Thoracic aorta (tissue), 2 donors: Measurements from ENCODE around the gene NCF4. TPM values are rescaled to one million over a fixed set of nuclear protein-coding genes. Genes with fewer than 3 reads are reported as not detected.
A peak's percentile ranks its signal among the peaks of the same experiment; 100 is the strongest.

Experiments used
- ATAC-seq: fragments of 150-250 bp; one replicate; pipeline ENCODE4 v1.8.0; 2017; ENCODE audit warnings: low read depth; ENCODE audit not compliant: insufficient number of reproducible peaks, low FRiP score
- DNase-seq: peaks from one replicate; pipeline ENCODE4 v3.0.0-alpha.2; 2020; ENCODE audit warnings: low spot score
- H3K27ac ChIP-seq, 2 donors: fragments of 200-600 bp; sonication (generic); 1 replicate in 1 of 2; 2 replicates in 1 of 2; pipeline ENCODE4 v1.5.1; 2016; ENCODE audit warnings: mild to moderate bottlenecking in 2 of 2, moderate library complexity in 2 of 2
- H3K27me3 ChIP-seq: fragments of 200-600 bp; sonication (generic); replicated peaks from 2 replicates; pipeline ENCODE4 v1.6.0; 2016; ENCODE audit warnings: mild to moderate bottlenecking; ENCODE audit not compliant: insufficient read depth
- H3K36me3 ChIP-seq: fragments of 200-600 bp; sonication (generic); one replicate; pipeline ENCODE4 v1.5.1; 2016
- H3K4me1 ChIP-seq, 2 donors: fragments of 200-600 bp; sonication (generic); 1 replicate in 1 of 2; 2 replicates in 1 of 2; pipeline versions ENCODE4 v1.5.1 to v1.6.0; 2016; ENCODE audit warnings: low read depth in 2 of 2, mild to moderate bottlenecking in 1 of 2; ENCODE audit not compliant: control insufficient read depth in 1 of 2
- H3K4me3 ChIP-seq: fragments of 200-600 bp; sonication (generic); 2 replicates; pipeline ENCODE4 v1.5.1; 2016; ENCODE audit warnings: mild to moderate bottlenecking
- H3K9me3 ChIP-seq: fragments of 200-600 bp; sonication (generic); 2 replicates; pipeline ENCODE4 v1.5.1; 2016
- total RNA-seq, 2 donors: library from RNA; depleted of rRNA; stranded (reverse); fragments of >200 nt; gene quantifications; one replicate each; pipeline versions ENCODE4 v1.1.0 to v1.2.3, GENCODE V29; 2016
- TF ChIP-seq, protein P1 (sequence below): fragments of 200-600 bp; sonication (generic); IDR thresholded peaks from one replicate; pipeline ENCODE4 v1.5.1; 2019; ENCODE audit warnings: antibody characterized with exemption

The NCF4 gene
- total RNA-seq, 2 donors from 2014 or later = 38.1 to 68.8 TPM

DNA sequence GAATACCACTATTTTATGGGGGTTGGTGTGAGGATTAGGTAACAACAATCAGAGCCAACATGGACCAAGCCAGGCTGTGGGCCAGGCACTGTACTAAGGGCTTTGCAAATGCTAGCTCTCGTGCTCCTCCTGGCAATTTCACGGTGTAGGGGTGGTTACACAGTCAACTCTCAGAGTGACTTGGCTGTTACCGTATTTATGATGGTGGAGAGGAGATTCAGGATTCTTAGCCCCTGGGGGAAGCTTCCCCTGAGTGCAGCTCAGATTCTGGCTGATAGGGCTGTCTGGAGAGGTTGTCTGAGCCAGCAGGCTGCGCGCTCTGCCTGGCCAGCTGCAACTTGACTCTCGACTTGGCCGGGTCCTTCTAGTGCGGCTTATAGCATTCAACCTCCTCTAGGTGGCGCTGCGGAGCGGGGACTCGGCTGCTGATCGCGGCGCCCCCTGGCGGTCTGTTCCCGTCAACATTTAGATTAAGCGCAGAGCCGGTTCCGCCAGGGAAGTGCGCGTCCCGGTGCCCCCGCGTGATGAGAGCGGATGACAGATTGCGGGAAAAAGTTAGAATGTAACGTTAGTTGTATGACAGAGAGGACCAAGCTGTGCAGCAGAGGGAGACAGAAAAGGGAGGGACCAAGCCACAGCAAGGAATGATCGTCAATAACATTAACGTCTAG is 4.5 kb upstream of the NCF4 start:
- peak; percentile 70 for DNase-seq
- no peak overlapping the region for H3K27ac ChIP-seq
- no peaks in the 10 kb centered on the region for H3K9me3 ChIP-seq
- peaks cover 0 to 9% of the 10 kb centered on the region in 2 donors for H3K4me1 ChIP-seq
- TF ChIP-seq, protein P1, sequence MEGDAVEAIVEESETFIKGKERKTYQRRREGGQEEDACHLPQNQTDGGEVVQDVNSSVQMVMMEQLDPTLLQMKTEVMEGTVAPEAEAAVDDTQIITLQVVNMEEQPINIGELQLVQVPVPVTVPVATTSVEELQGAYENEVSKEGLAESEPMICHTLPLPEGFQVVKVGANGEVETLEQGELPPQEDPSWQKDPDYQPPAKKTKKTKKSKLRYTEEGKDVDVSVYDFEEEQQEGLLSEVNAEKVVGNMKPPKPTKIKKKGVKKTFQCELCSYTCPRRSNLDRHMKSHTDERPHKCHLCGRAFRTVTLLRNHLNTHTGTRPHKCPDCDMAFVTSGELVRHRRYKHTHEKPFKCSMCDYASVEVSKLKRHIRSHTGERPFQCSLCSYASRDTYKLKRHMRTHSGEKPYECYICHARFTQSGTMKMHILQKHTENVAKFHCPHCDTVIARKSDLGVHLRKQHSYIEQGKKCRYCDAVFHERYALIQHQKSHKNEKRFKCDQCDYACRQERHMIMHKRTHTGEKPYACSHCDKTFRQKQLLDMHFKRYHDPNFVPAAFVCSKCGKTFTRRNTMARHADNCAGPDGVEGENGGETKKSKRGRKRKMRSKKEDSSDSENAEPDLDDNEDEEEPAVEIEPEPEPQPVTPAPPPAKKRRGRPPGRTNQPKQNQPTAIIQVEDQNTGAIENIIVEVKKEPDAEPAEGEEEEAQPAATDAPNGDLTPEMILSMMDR = peak; percentile 98
- no peak overlapping the region for H3K4me3 ChIP-seq
- ATAC-seq = no peak
- H3K27me3 ChIP-seq = no peaks in the 10 kb centered on the region
- no peaks in the 10 kb centered on the region for H3K36me3 ChIP-seq

DNA sequence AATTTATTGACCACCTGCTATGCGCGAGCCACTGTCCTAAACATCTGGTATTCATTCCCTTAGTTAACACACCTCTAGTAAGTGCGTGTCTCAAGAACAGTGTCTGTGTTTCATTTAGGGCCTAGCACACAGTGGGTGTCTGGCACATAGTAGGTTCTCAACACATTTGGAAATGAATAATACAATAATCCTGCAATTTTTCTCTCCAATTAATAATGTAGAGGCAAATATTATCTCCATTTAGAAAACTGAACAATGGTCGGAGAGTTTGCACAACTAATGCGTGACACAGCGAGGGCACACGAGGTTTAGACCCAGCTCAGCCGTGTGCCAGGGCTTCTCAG is 4.0 kb upstream of the NCF4 start:
- H3K4me3 ChIP-seq = no peak overlapping the region
- no peak overlapping the region for H3K27ac ChIP-seq
- DNase-seq (no peak), ATAC-seq (no peak)
- peaks cover 0 to 9% of the 10 kb centered on the region in 2 donors for H3K4me1 ChIP-seq
- H3K36me3 ChIP-seq = no peaks in the 10 kb centered on the region
- TF ChIP-seq, protein P1 = no peak
- no peaks in the 10 kb centered on the region for H3K27me3 ChIP-seq
- no peaks in the 10 kb centered on the region for H3K9me3 ChIP-seq

DNA sequence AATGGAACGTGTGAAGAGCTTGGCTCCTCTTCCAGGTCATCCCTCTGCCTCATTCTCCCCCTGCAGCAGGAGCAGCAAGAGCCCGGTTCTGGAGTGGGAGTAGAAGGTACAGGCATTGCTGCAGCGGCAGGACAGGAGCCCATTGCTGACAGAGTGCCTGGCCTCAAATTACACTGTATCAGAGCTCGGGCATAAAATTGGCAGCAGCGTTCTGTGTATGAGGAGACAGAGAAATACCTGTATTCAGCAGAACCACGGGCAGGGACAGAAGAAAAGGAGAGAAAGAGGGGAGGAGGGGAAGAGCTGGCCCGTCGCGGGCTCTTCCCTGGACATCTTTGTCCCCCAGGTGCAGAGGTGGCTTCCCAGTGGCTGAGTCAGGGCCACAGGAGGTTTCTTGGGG is 2.6 kb upstream of the NCF4 start:
- ATAC-seq (no peak), DNase-seq (no peak)
- Histone ChIP-seq H3K9me3 (no peaks in the 10 kb centered on the region), H3K36me3 (no peaks in the 10 kb centered on the region), H3K27me3 (no peaks in the 10 kb centered on the region), H3K4me1 (peaks cover 0 to 9% of the 10 kb centered on the region in 2 donors), H3K4me3 (no peak overlapping the region), H3K27ac (no peak overlapping the region)
- TF ChIP-seq, protein P1 = no peak

DNA sequence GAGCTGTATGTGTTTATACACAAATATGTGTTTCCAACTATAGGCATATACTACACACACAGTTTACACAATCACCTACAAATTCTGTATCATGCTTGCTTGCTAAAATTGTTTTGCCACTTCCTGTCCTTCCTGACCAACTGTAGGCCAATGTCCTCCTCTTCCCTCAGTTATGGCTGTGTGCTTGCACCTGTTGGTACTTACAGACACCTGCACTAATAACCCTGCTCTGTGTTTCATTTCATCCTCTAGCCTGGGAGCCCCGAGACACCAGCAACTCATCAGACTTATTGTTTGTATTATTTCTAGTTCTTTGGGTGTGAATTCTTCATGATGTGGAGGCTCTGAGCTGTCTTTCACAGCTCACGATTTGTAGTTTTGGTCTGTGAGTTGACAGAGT is 1.8 kb upstream of the NCF4 start:
- H3K4me3 ChIP-seq = no peak overlapping the region
- peaks cover 0 to 5% of the 10 kb centered on the region in 2 donors for H3K4me1 ChIP-seq
- H3K36me3 ChIP-seq = no peaks in the 10 kb centered on the region
- no peak for DNase-seq
- TF ChIP-seq, protein P1 = no peak
- H3K9me3 ChIP-seq = no peaks in the 10 kb centered on the region
- H3K27me3 ChIP-seq = no peaks in the 10 kb centered on the region
- ATAC-seq = no peak
- no peak overlapping the region for H3K27ac ChIP-seq

DNA sequence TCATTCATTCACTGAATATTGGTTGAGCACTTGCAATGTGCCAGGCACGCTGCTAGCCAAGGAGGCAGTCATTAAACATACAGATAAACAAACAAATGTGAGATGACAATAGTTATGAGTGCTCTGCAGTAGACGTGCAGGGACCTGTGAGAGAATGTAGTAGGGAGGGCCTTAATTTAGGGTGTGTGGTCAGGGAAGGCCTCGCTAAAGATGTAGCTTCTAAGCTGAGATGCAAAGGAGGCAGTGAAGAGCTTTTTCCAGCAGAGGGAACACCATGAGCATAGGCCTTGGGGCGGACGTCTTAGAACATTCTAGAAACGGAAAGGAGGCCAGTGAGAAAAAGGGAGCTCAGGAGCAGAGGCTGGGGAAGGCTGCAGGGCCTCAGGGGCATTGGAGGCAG is 789 bp upstream of the NCF4 start:
- H3K27me3 ChIP-seq = no peaks in the 10 kb centered on the region
- TF ChIP-seq, protein P1 = no peak
- H3K4me3 ChIP-seq = no peak overlapping the region
- no peak for ATAC-seq
- no peak overlapping the region for H3K27ac ChIP-seq
- DNase-seq = no peak
- H3K36me3 ChIP-seq = no peaks in the 10 kb centered on the region
- peaks cover 0 to 5% of the 10 kb centered on the region in 2 donors for H3K4me1 ChIP-seq
- H3K9me3 ChIP-seq = no peaks in the 10 kb centered on the region
